Epithelial cell of proximal tubule (primary cell): ENCODE measurements around the gene BRD8. TPM values are rescaled to one million over a fixed set of nuclear protein-coding genes. Genes with fewer than 3 reads are reported as not detected.

ENCODE experiments used
- DNase-seq: peaks from one replicate; pipeline ENCODE4 v3.0.0-alpha.2; 2011; ENCODE audit warnings: low read depth
- H3K4me3 ChIP-seq: 2 replicates; pipeline ENCODE4 v1.5.1; 2011; ENCODE audit warnings: low read depth, mild to moderate bottlenecking, low read length
- CTCF ChIP-seq: conservative IDR thresholded peaks from 2 replicates; pipeline ENCODE4 v1.5.1; 2012; ENCODE audit warnings: low read depth, mild to moderate bottlenecking, low read length
- total RNA-seq: library from RNA; depleted of rRNA; stranded (reverse); fragments of >200 nt; gene quantifications from 2 replicates; pipeline ENCODE4 v1.2.3, GENCODE V29; 2015

BRD8 gene
- total RNA-seq, 1 donor from 2014 or later, result 27.9 TPM

GRCh38 chr5:138102454-138103318 is 75.7 kb downstream of the BRD8 start:
- no peak overlapping the region for H3K4me3 ChIP-seq
- no peak for TF ChIP-seq CTCF
- no peak for DNase-seq

DNA sequence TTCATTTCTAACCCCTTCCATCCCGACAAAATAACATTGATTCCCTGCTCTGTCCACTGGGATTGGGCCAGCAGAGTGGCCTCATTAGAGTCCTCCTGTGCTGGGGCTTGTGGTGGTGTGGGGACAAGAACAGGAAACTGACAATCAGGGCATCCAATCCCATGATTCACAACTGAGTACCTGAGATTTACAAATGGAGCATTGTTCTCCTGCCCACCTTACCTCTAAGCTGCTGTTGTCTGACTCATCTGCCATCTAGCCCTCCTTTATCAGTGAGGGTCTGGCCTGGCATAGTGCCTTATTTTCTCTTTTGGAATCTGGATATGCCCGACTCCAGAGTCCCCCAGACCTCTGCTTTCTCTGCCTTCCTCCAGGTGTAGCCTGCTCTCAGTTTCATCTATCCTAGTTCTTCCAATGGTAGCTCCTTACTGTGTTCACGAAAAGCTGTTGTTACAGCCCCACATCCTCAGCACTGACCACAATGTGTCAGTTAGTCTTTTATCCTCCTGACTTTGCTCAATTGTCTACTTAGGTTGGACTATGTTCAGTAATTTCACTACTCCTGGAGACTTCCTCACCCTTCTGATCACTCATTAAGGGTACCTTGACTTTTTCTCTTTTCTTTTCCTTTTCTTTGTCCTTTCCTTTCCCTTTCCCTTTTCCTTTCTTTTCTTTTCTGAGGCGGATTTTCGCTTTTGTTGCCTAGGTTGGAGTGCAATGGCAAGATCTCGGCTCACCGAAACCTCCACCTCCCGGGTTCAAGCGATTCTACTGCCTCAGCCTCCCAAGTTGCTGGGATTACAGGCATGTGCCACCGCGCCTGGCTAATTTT is 81.2 kb downstream of the BRD8 start:
- no peak overlapping the region for H3K4me3 ChIP-seq
- no peak for TF ChIP-seq CTCF
- DNase-seq, result no peak

- no peak for TF ChIP-seq CTCF
- no peak for DNase-seq
- H3K4me3 ChIP-seq, result no peak overlapping the region
Observed at GRCh38 chr5:138096363-138096762, 82.1 kb downstream of the BRD8 start.

GRCh38 chr5:138095100-138095907 is 83.1 kb downstream of the BRD8 start:
- no peak for DNase-seq
- H3K4me3 ChIP-seq, result no peak overlapping the region
- TF ChIP-seq CTCF, result no peak

DNA sequence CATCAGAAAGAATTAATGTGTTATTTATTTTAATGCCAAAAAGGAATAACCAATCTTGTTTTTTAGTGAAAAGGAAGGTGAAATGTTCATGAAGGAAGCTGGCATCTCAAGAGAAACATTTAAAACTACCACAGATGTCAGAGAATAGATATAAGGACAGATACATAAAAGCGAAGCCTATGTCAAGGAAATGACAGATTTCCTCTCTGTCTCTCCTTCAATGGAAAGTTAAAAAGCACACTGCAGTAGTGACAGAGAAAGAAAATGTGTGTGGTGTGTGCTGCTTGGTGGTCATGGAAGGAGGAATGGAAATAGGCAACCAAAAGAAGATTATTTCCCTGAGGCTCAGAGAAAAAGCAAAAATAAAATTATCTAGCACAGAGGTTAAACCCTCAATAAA is 85.4 kb downstream of the BRD8 start:
- no peak for DNase-seq
- no peak for TF ChIP-seq CTCF
- H3K4me3 ChIP-seq, result no peak overlapping the region

DNA sequence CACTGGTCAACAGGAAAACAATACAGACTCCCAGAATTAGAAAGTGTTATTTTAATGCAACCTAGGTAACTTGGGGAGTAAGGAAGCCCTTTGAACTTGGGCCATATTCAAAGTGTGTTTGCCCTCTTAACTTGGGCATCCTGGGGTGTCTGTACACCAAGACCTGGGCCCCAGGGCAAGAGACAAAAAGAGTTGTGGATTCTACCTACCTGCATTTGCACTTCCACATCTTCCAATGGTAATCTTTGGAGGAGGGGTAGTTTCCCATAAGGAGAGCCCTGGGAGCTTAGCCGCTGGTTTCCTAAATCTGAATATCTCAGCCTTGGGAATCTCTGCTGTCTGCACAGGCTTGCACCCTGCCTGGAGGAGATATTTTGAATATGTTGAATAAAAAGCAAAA is 86.1 kb downstream of the BRD8 start:
- TF ChIP-seq CTCF, result no peak
- H3K4me3 ChIP-seq, result no peak overlapping the region
- DNase-seq, result no peak
